ENCODE measurements around the gene PPM1H. TPM values are rescaled to one million over a fixed set of nuclear protein-coding genes. Genes with fewer than 3 reads are reported as not detected.

Gene PPM1H
- total RNA-seq, 1 donor from 2014 or later, result 31.0 TPM

GRCh38 chr12:62655666-62656151 is 279.2 kb downstream of the PPM1H start:
- no peak for DNase-seq (ENCODE audit: extremely low spot score, unreplicated experiment)
- peaks cover 48% of the 10 kb centered on the region for H3K4me1 Mint-ChIP-seq (ENCODE audit: unreplicated experiment)
- no peaks in the 10 kb centered on the region for H3K27me3 Mint-ChIP-seq
- TF ChIP-seq, protein P1, sequence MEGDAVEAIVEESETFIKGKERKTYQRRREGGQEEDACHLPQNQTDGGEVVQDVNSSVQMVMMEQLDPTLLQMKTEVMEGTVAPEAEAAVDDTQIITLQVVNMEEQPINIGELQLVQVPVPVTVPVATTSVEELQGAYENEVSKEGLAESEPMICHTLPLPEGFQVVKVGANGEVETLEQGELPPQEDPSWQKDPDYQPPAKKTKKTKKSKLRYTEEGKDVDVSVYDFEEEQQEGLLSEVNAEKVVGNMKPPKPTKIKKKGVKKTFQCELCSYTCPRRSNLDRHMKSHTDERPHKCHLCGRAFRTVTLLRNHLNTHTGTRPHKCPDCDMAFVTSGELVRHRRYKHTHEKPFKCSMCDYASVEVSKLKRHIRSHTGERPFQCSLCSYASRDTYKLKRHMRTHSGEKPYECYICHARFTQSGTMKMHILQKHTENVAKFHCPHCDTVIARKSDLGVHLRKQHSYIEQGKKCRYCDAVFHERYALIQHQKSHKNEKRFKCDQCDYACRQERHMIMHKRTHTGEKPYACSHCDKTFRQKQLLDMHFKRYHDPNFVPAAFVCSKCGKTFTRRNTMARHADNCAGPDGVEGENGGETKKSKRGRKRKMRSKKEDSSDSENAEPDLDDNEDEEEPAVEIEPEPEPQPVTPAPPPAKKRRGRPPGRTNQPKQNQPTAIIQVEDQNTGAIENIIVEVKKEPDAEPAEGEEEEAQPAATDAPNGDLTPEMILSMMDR (conservative IDR thresholded peaks at IDR 0.05), result no peak
- no peak overlapping the region for H3K4me3 Mint-ChIP-seq
- H3K9me3 Mint-ChIP-seq, result no peaks in the 10 kb centered on the region
- peaks cover 28% of the 10 kb centered on the region for H3K36me3 Mint-ChIP-seq
- H3K27ac Mint-ChIP-seq, result no peak overlapping the region

GRCh38 chr12:62654326-62655241 is 280.4 kb downstream of the PPM1H start:
- no peak overlapping the region for H3K4me3 Mint-ChIP-seq
- H3K27ac Mint-ChIP-seq, result no peak overlapping the region
- TF ChIP-seq, protein P1 (conservative IDR thresholded peaks at IDR 0.05), result no peak
- no peaks in the 10 kb centered on the region for H3K27me3 Mint-ChIP-seq
- H3K4me1 Mint-ChIP-seq (ENCODE audit: unreplicated experiment), result peaks cover 43% of the 10 kb centered on the region
- H3K9me3 Mint-ChIP-seq, result no peaks in the 10 kb centered on the region
- DNase-seq (ENCODE audit: extremely low spot score, unreplicated experiment), result no peak
- H3K36me3 Mint-ChIP-seq, result peaks cover 23% of the 10 kb centered on the region

DNA sequence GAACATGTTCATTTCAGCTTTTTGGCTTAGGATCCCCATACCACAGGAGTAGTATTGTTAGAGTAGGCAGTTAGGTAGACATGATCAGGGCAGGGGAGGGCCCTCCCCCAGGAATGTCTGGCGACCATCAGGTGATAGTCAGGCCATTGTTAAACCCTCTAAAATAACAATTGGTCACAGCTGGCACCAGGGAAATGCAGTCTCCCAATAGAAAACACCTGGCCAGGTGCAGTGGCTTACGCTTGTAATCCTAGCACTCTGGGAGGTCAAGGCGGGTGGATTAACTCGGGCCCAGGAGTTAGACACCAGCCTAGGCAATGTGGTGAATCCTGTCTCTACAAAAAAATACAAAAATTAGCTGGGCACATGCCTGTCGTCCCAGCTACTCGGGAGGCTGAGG is 281.2 kb downstream of the PPM1H start:
- H3K4me1 Mint-ChIP-seq (ENCODE audit: unreplicated experiment), result peaks cover 37% of the 10 kb centered on the region
- peaks cover 19% of the 10 kb centered on the region for H3K36me3 Mint-ChIP-seq
- TF ChIP-seq, protein P1 (conservative IDR thresholded peaks at IDR 0.05), result no peak
- no peak overlapping the region for H3K27ac Mint-ChIP-seq
- no peaks in the 10 kb centered on the region for H3K9me3 Mint-ChIP-seq
- no peak for DNase-seq (ENCODE audit: extremely low spot score, unreplicated experiment)
- H3K4me3 Mint-ChIP-seq, result no peak overlapping the region
- no peaks in the 10 kb centered on the region for H3K27me3 Mint-ChIP-seq

GRCh38 chr12:62653304-62653703 is 281.6 kb downstream of the PPM1H start:
- Mint-ChIP-seq H3K27me3 (no peaks in the 10 kb centered on the region), H3K9me3 (no peaks in the 10 kb centered on the region), H3K4me3 (no peak overlapping the region), H3K36me3 (peaks cover 18% of the 10 kb centered on the region), H3K4me1 (ENCODE audit: unreplicated experiment) (peaks cover 34% of the 10 kb centered on the region), H3K27ac (no peak overlapping the region)
- TF ChIP-seq, protein P1 (conservative IDR thresholded peaks at IDR 0.05), result no peak
- no peak for DNase-seq (ENCODE audit: extremely low spot score, unreplicated experiment)

DNA sequence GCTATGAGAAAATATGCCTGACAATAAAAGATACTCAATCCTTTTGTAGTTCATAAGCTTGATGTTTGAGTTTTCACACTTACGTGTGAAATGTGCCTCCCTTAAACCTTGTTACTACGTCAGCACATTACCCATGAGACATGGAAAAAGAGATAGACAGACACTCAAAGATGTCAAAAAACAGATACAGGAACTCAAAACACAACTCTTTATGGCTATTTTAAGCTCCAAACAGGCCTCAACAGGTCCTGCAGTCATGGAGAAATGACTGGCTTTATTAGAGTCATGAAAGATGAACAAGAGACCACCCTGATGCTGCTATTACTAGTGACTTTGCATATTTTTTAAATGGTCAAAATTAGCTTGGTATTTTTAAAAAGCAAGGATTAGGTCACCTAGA is 283.8 kb downstream of the PPM1H start:
- Mint-ChIP-seq H3K9me3 (no peaks in the 10 kb centered on the region), H3K27me3 (no peaks in the 10 kb centered on the region), H3K4me1 (ENCODE audit: unreplicated experiment) (peaks cover 17% of the 10 kb centered on the region), H3K27ac (no peak overlapping the region), H3K4me3 (no peak overlapping the region), H3K36me3 (peaks cover 15% of the 10 kb centered on the region)
- DNase-seq (ENCODE audit: extremely low spot score, unreplicated experiment), result no peak
- TF ChIP-seq, protein P1 (conservative IDR thresholded peaks at IDR 0.05), result no peak
